ENCODE results near the gene ADGRA1. TPM values are rescaled to one million over a fixed set of nuclear protein-coding genes. Genes with fewer than 3 reads are reported as not detected.

Gene ADGRA1
- total and polyA plus RNA-seq, 10 of the 15 experiments (the other 5 are each of a cell fraction or from before 2014, with no cell fraction given), result not detected

DNA sequence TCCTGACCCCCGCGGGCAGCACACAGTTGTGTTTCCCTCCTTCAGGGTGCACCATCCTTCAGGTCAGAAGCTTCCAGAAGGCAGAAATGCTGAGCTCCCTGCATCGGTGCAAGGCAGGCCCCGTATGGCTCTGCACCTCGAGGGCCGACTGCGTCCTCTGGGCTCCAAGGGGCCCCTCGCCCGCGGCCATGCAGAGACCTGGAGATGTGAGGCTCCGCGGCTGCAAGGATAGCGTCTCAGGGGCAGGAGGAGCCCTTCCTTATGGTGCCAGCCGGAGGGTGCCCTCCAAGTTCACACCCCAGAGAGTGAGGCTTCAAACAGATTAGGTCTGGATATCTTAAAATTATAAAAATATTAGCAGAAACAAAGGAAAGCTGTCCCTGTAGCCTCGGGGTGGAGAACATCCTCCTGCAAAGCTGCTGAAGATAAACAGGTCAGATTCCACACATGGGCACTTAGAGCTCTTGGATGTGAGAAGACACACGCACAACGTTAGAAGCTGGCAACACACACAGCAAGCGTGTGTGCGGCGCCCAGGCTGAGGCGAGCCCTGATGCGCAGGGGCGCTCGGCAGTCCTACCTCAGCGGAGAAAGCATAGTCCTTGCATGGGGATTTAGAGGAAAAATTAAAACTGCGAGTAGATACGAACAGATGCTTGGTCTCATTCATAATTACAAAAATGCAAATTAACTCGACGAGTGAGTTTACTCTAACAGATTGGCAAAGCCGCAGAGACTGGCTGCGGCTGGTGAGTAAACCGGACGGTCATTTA lies 92.7 kb downstream of the ADGRA1 start:
- Histone ChIP-seq H3K36me3 (ENCODE audit: control insufficient read depth in 2 of 2, insufficient read depth in 2 of 2, low read length in 1 of 2) (no peaks in the 10 kb centered on the region), H3K27ac (ENCODE audit: control insufficient read depth, insufficient read depth) (no peak overlapping the region), H3K79me2 (ENCODE audit: control insufficient read depth, insufficient read depth, low read length) (no peaks in the 10 kb centered on the region), H3K4me1 (ENCODE audit: control insufficient read depth, insufficient read depth, low read length) (no peaks in the 10 kb centered on the region), H3K4me2 (ENCODE audit: control insufficient read depth, insufficient read depth) (no peak overlapping the region), H3K9me3 (replicated peaks; ENCODE audit: control insufficient read depth, insufficient read depth, low read length) (no peaks in the 10 kb centered on the region; the same call in 2 of the 3 replicates), H2AFZ (ENCODE audit: control insufficient read depth, low read depth, low read length) (no peak overlapping the region), H3K27me3 (replicated peaks in 1 of 2; ENCODE audit: control insufficient read depth in 2 of 2, insufficient read depth in 2 of 2, low read length in 1 of 2) (no peaks in the 10 kb centered on the region), H4K20me1 (ENCODE audit: control insufficient read depth, insufficient read depth) (no peaks in the 10 kb centered on the region), H3K4me3 (no peak overlapping the region), H3K9ac (ENCODE audit: control insufficient read depth, insufficient read depth, low read length) (no peak overlapping the region)
- intact Hi-C loops (cut with micrococcal nuclease; ENCODE audit: unreplicated experiment) (no loop called here), in situ Hi-C loops (cut with MboI) (no loop called here)
- ChIA-PET RAD21 (ENCODE audit: unreplicated experiment) (no interaction called here), CTCF (no interaction called here), SMC1A (ENCODE audit: uncharacterized antibody, unreplicated experiment) (no interaction called here), POLR2A (no interaction called here)
- no peak for DNase-seq (ENCODE audit: low read depth, low spot score)
- WGBS (ENCODE audit: insufficient coverage, insufficient replicate concordance, low lambda C conversion rate, missing lambda C conversion rate), result 71% methylated on average over 33 of the region's 33 CpGs
- no peak for FAIRE-seq
- no TSS peak for BruUV-seq (replicated peaks)
- no peak for ATAC-seq
- TF ChIP-seq ZBTB40 (IDR thresholded peaks at IDR 0.05; ENCODE audit: borderline replicate concordance) (no peak), SREBF2 (IDR thresholded peaks at IDR 0.05; ENCODE audit: low read length) (no peak), PAX5 (IDR thresholded peaks at IDR 0.05; ENCODE audit: borderline replicate concordance, low read depth, low read length) (no peak), IRF4 (IDR thresholded peaks at IDR 0.05; ENCODE audit: low read depth, low read length) (no peak), MTA2 (IDR thresholded peaks at IDR 0.05; ENCODE audit: low read depth) (no peak), TBL1XR1 (IDR thresholded peaks at IDR 0.05; ENCODE audit: low read depth, low read length) (no peak), POU2F2 (IDR thresholded peaks at IDR 0.05; ENCODE audit: borderline replicate concordance, low read depth, low read length) (no peak), SKIL (IDR thresholded peaks at IDR 0.05; ENCODE audit: low read depth, poor library complexity, severe bottlenecking) (no peak), SPI1 (IDR thresholded peaks at IDR 0.05; ENCODE audit: borderline replicate concordance, insufficient read depth, low read depth, low read length) (no peak), CHD1 (IDR thresholded peaks at IDR 0.05; ENCODE audit: low read depth, low read length) (no peak), TARDBP (IDR thresholded peaks at IDR 0.05; ENCODE audit: borderline replicate concordance) (no peak), ESRRA (IDR thresholded peaks at IDR 0.05; ENCODE audit: low read length) (no peak), RAD21 (IDR thresholded peaks at IDR 0.05; ENCODE audit: insufficient read depth, low read depth, low read length) (no peak), NRF1 (conservative IDR thresholded peaks at IDR 0.05; ENCODE audit: low read depth, low read length) (no peak), YY1 (IDR thresholded peaks at IDR 0.05; ENCODE audit: low read depth, low read length) (no peak), SMAD1 (IDR thresholded peaks at IDR 0.05; ENCODE audit: low read depth, partially characterized antibody) (no peak), STAT3 (IDR thresholded peaks at IDR 0.05; ENCODE audit: low read depth, low read length) (no peak)
- TF ChIP-seq, protein P1, sequence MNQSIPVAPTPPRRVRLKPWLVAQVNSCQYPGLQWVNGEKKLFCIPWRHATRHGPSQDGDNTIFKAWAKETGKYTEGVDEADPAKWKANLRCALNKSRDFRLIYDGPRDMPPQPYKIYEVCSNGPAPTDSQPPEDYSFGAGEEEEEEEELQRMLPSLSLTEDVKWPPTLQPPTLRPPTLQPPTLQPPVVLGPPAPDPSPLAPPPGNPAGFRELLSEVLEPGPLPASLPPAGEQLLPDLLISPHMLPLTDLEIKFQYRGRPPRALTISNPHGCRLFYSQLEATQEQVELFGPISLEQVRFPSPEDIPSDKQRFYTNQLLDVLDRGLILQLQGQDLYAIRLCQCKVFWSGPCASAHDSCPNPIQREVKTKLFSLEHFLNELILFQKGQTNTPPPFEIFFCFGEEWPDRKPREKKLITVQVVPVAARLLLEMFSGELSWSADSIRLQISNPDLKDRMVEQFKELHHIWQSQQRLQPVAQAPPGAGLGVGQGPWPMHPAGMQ (IDR thresholded peaks at IDR 0.05; ENCODE audit: borderline replicate concordance), result no peak
